SK-N-SH (cell line): ENCODE measurements around the gene ATXN7L3B. TPM values are rescaled to one million over a fixed set of nuclear protein-coding genes. Genes with fewer than 3 reads are reported as not detected.
A peak's percentile ranks its signal among the peaks of the same experiment; 100 is the strongest.

Experiments used
- CTCF ChIA-PET: fragments of 300-600, 350-600 bp; formaldehyde crosslinking; extraction: SDS; loops from one replicate; lab custom pipeline; 2021; lab: Yijun Ruan, JAX
- POLR2A ChIA-PET: fragments of 350-600 bp; sonication (Branson Sonifier 250); formaldehyde crosslinking; extraction: SDS; loops from one replicate; lab custom pipeline; 2020; ENCODE audit warnings: antibody characterized with exemption, inconsistent platforms; lab: Yijun Ruan, JAX
- DNase-seq: peaks from one replicate; pipeline ENCODE4 v3.0.0; 2012
- H2AFZ ChIP-seq: fragments of 200-600 bp; sonication (generic); 2 replicates; pipeline ENCODE4 v1.8.1; 2016; ENCODE audit warnings: antibody characterized with exemption, mild to moderate bottlenecking, low read depth
- H3F3A ChIP-seq: fragments of 200-600 bp; sonication (generic); replicated peaks from 2 replicates; pipeline ENCODE3; 2016; ENCODE audit warnings: antibody characterized with exemption, mild to moderate bottlenecking; ENCODE audit not compliant: insufficient read depth
- H3K27ac ChIP-seq, 2 experiments: fragments of 200-500 bp in 1 of 2; fragments of 200-600 bp in 1 of 2; sonication (Bioruptor generic) in 1 of 2; sonication (generic), shearing (Covaris generic) in 1 of 2; 2 replicates each; pipeline versions ENCODE4 v1.5.1 to v1.6.1; 2014 to 2016; ENCODE audit warnings: low read depth in 2 of 2, inconsistent platforms in 1 of 2, low read length in 1 of 2, mild to moderate bottlenecking in 1 of 2, mixed read lengths in 1 of 2
- H3K27me3 ChIP-seq: fragments of 200-600 bp; sonication (generic), shearing (Covaris generic); 2 replicates; pipeline ENCODE4 v1.6.1; 2016; ENCODE audit warnings: mixed run types; ENCODE audit not compliant: insufficient read depth
- H3K36me3 ChIP-seq, 2 experiments: fragments of 200-500 bp in 1 of 2; fragments of 200-600 bp in 1 of 2; sonication (Bioruptor generic) in 1 of 2; sonication (generic) in 1 of 2; replicated peaks in 1 of 2; 2 replicates each; pipeline versions ENCODE3 to v1.5.1; 2014 to 2016; ENCODE audit warnings: low read length in 1 of 2, mild to moderate bottlenecking in 1 of 2; ENCODE audit not compliant: insufficient read depth in 2 of 2, control insufficient read depth in 1 of 2
- H3K4me1 ChIP-seq, 2 experiments: fragments of 200-500 bp in 1 of 2; fragments of 200-600 bp in 1 of 2; sonication (Bioruptor generic) in 1 of 2; sonication (generic), shearing (Covaris generic) in 1 of 2; 2 replicates each; pipeline versions ENCODE4 v1.5.1 to v1.6.1; 2014 to 2016; ENCODE audit warnings: low read depth in 1 of 2, low read length in 1 of 2, mixed run types in 1 of 2; ENCODE audit not compliant: insufficient read depth in 2 of 2, control insufficient read depth in 1 of 2
- H3K4me2 ChIP-seq: fragments of 200-600 bp; sonication (generic), shearing (Covaris generic); 2 replicates; pipeline ENCODE4 v1.6.1; 2017; ENCODE audit warnings: mixed run types
- H3K4me3 ChIP-seq, 2 experiments: fragments of 200-500 bp in 1 of 2; fragments of 200-600 bp in 1 of 2; sonication (Bioruptor generic) in 1 of 2; sonication (generic), shearing (Covaris generic) in 1 of 2; 2 replicates each; pipeline versions ENCODE4 v1.5.1 to v1.8.1; 2014 to 2016; ENCODE audit warnings: low read depth in 2 of 2, inconsistent platforms in 1 of 2, low read length in 1 of 2, mild to moderate bottlenecking in 1 of 2, mixed read lengths in 1 of 2, moderate library complexity in 1 of 2
- H3K79me2 ChIP-seq: fragments of 200-600 bp; sonication (generic); 2 replicates; pipeline ENCODE4 v1.8.1; 2017; ENCODE audit warnings: mild to moderate bottlenecking; ENCODE audit not compliant: insufficient read depth
- H3K9ac ChIP-seq: fragments of 200-600 bp; sonication (generic); 2 replicates; pipeline ENCODE4 v1.6.1; 2017; ENCODE audit warnings: mixed run types
- H3K9me2 ChIP-seq: fragments of 200-600 bp; sonication (generic); 2 replicates; pipeline ENCODE4 v1.6.1; 2017; ENCODE audit warnings: mixed run types
- H3K9me3 ChIP-seq: fragments of 200-600 bp; sonication (generic); 2 replicates; pipeline ENCODE4 v1.6.1; 2017; ENCODE audit warnings: mixed run types, mild to moderate bottlenecking, moderate library complexity
- H4K20me1 ChIP-seq: fragments of 200-600 bp; sonication (generic); 2 replicates; pipeline ENCODE4 v1.6.1; 2017; ENCODE audit warnings: mild to moderate bottlenecking, mixed run types; ENCODE audit not compliant: insufficient read depth
- CHD2 ChIP-seq: fragments of 150-350 bp; IDR thresholded peaks from 2 replicates; pipeline ENCODE4 v1.6.1; 2018; ENCODE audit warnings: low read length; ENCODE audit not compliant: partially characterized antibody
- CTCF ChIP-seq: fragments of 200-600 bp; sonication (generic); IDR thresholded peaks from 2 replicates; pipeline ENCODE4 v1.6.1; 2017; ENCODE audit warnings: antibody characterized with exemption, mild to moderate bottlenecking, moderate library complexity
- EP300 ChIP-seq, 2 experiments: IDR thresholded peaks; 2 replicates each; pipeline versions ENCODE4 v1.4.0 to v1.6.1; 2012; ENCODE audit warnings: borderline replicate concordance in 1 of 2, low read depth in 1 of 2, low read length in 1 of 2
- EZH2phosphoT487 ChIP-seq: fragments of 200-600 bp; sonication (generic); IDR thresholded peaks from 2 replicates; pipeline ENCODE4 v1.6.1; 2017; ENCODE audit warnings: low read depth, mixed run types, mild to moderate bottlenecking, antibody characterized with exemption, moderate library complexity, borderline replicate concordance
- FOSL2 ChIP-seq: IDR thresholded peaks from 2 replicates; pipeline ENCODE4 v1.4.0; 2012; ENCODE audit warnings: low read depth, mild to moderate bottlenecking, moderate library complexity, borderline replicate concordance
- FOXM1 ChIP-seq: IDR thresholded peaks from 2 replicates; pipeline ENCODE4 v1.4.0; 2012; ENCODE audit warnings: low read depth, mild to moderate bottlenecking
- GABPA ChIP-seq: IDR thresholded peaks from 2 replicates; pipeline ENCODE4 v1.4.0; 2012; ENCODE audit warnings: low read depth, mild to moderate bottlenecking
- GATA2 ChIP-seq: sonication (generic); formaldehyde crosslinking; IDR thresholded peaks from 2 replicates; pipeline ENCODE4 v1.5.0; 2020; ENCODE audit warnings: mild to moderate bottlenecking, missing genetic modification reagents
- MAX ChIP-seq: IDR thresholded peaks from 2 replicates; pipeline ENCODE4 v1.4.0; 2012; ENCODE audit warnings: low read depth
- MEF2A ChIP-seq: IDR thresholded peaks from 2 replicates; pipeline ENCODE4 v1.4.0; 2012; ENCODE audit warnings: low read depth, borderline replicate concordance
- NFIC ChIP-seq: IDR thresholded peaks from 2 replicates; pipeline ENCODE4 v1.4.0; 2012; ENCODE audit warnings: borderline replicate concordance
- NRF1 ChIP-seq: IDR thresholded peaks from 2 replicates; pipeline ENCODE4 v1.6.1; 2012; ENCODE audit warnings: low read depth, mild to moderate bottlenecking, low read length
- PBX3 ChIP-seq: IDR thresholded peaks from 2 replicates; pipeline ENCODE4; 2012
- RAD21 ChIP-seq: IDR thresholded peaks from 2 replicates; pipeline ENCODE4 v1.6.1; 2012; ENCODE audit warnings: mild to moderate bottlenecking, low read length
- RCOR1 ChIP-seq: fragments of 150-350 bp; IDR thresholded peaks from 2 replicates; pipeline ENCODE4 v1.6.1; 2017; ENCODE audit warnings: antibody characterized with exemption, low read length
- RFX5 ChIP-seq: IDR thresholded peaks from 2 replicates; pipeline ENCODE4 v1.6.1; 2012; ENCODE audit warnings: mild to moderate bottlenecking, improper control_type of control experiment, low read length
- USF1 ChIP-seq: IDR thresholded peaks from 2 replicates; pipeline ENCODE4 v1.4.0; 2012; ENCODE audit warnings: low read depth, borderline replicate concordance
- USF2 ChIP-seq: fragments of 150-350 bp; IDR thresholded peaks from 2 replicates; pipeline ENCODE4 v1.6.1; 2017; ENCODE audit warnings: antibody characterized with exemption, low read length, low read depth, borderline replicate concordance
- ZBTB33 ChIP-seq: IDR thresholded peaks from 2 replicates; pipeline ENCODE4 v1.4.0; 2012; ENCODE audit warnings: low read depth, borderline replicate concordance
- WGBS: methylation state at CpG from one replicate; pipeline ENCODE4 v1.1.6; 2017; ENCODE audit warnings: low lambda C conversion rate; 5-methylcytosine and 5-hydroxymethylcytosine counted together
- polyA plus RNA-seq, 3 experiments: library from polyadenylated mRNA; depleted of rRNA; stranded (reverse); fragments of >200 nt; gene quantifications; 2 replicates each; pipeline ENCODE4 v1.2.3, GENCODE V29; 2012

ATXN7L3B gene
- polyA plus RNA-seq, 1 of the 3 experiments (the other 2 are of a cell fraction), result 13.8 TPM

GRCh38 chr12:74539765-74540526 lies 2.3 kb downstream of the ATXN7L3B start:
- WGBS, result 38% methylated on average over 6 of the region's 6 CpGs
- CTCF ChIA-PET, result no interaction called here
- POLR2A ChIA-PET, result no interaction called here
- Histone ChIP-seq H3K9me3 (no peaks in the 10 kb centered on the region), H3K9ac (peak overlapping the region; percentile 98; the same call in 1 of the 2 replicates), H3K4me1 (peaks cover 5 to 26% of the 10 kb centered on the region in 2 experiments; a peak in 3 of 4 replicates), H3K9me2 (no peaks in the 10 kb centered on the region), H3K4me3 (peak overlapping the region; percentile 93 to 95), H4K20me1 (peaks cover 58% of the 10 kb centered on the region), H2AFZ (no peak overlapping the region; the same call in 1 of the 2 replicates), H3K36me3 (peaks cover 32 to 40% of the 10 kb centered on the region in 2 experiments), H3F3A (peaks cover 12% of the 10 kb centered on the region), H3K4me2 (peak overlapping the region; percentile 97), H3K27ac (no peak overlapping the region; a peak in 1 of 4 replicates), H3K27me3 (no peaks in the 10 kb centered on the region), H3K79me2 (peaks cover 71% of the 10 kb centered on the region)
- TF ChIP-seq GATA2 (CRISPR knock-in tag) (no peak), MAX (no peak), GABPA (no peak), USF1 (no peak), ZBTB33 (no peak), NFIC (no peak), CTCF (no peak), RAD21 (no peak), RCOR1 (no peak), PBX3 (no peak), NRF1 (no peak), USF2 (no peak), EP300 (IDR thresholded peaks at IDR 0.05; ENCODE audit: borderline replicate concordance in 1 of 2, low read depth in 1 of 2, low read length in 1 of 2) (no peak), EZH2phosphoT487 (no peak), FOSL2 (no peak), MEF2A (no peak), CHD2 (no peak), RFX5 (no peak), FOXM1 (no peak)
- no peak for DNase-seq
